ENCODE measurements around the gene CIBAR2.

Gene CIBAR2

DNA sequence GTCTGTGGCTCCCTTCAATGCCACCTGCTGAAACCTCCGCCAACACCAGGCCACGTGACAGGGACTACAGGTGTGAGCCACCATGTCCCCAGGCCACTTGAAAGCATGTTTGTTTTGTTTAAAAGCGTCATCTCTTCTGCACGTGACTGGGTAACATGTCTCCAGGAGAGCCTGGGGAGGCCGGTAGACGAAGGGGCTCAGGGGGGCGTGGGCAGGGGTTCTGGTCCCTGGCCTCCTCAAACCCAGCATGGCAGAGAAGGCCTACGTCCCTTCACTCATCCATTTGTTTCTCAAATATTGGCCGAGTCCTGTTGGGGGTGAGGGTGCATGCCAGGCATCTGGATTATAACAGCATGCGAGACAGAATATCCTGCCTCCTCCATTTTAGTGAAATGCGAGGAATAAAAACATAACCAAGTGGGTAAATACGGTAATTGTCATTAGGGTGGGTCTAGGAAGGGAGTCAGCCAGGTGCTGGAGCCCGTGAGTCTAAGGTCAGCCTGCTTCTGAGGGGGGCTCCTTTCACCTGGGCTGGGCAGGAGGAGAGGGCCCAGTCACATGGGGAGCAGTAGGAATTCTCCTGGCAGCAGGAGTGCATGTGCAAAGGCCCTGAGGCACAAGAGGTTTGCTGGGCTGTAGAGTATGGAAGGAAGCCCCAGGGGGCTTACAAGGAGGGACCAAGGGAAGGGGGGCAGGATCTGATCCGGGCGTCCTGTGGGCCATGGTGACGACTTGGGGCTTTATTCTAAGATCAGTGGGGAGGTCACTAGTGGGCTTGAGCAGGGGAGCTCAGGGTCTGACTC lies 26.8 kb upstream of the CIBAR2 start:
- TF ChIP-seq, protein P1, sequence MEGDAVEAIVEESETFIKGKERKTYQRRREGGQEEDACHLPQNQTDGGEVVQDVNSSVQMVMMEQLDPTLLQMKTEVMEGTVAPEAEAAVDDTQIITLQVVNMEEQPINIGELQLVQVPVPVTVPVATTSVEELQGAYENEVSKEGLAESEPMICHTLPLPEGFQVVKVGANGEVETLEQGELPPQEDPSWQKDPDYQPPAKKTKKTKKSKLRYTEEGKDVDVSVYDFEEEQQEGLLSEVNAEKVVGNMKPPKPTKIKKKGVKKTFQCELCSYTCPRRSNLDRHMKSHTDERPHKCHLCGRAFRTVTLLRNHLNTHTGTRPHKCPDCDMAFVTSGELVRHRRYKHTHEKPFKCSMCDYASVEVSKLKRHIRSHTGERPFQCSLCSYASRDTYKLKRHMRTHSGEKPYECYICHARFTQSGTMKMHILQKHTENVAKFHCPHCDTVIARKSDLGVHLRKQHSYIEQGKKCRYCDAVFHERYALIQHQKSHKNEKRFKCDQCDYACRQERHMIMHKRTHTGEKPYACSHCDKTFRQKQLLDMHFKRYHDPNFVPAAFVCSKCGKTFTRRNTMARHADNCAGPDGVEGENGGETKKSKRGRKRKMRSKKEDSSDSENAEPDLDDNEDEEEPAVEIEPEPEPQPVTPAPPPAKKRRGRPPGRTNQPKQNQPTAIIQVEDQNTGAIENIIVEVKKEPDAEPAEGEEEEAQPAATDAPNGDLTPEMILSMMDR (tag by site-specific recombination; IDR thresholded peaks at IDR 0.05): no peak
- TF ChIP-seq ZNF623 (tag by site-specific recombination; IDR thresholded peaks at IDR 0.05): peak; percentile 95
- CTCF ChIA-PET: interaction anchor here (0.7 kb wide), 1 partner anchor 78 kb away, joined by 4 read pairs; no protein-coding TSS in a partner anchor
- Histone ChIP-seq H3K4me3 (ENCODE audit: low read depth, low read length) (no peak overlapping the region), H3K9me3 (ENCODE audit: control insufficient read depth, insufficient read depth, low read depth, low read length) (no peaks in the 10 kb centered on the region), H3K36me3 (ENCODE audit: control insufficient read depth in 2 of 2, insufficient read depth in 1 of 2, low read length in 2 of 2) (no peaks in the 10 kb centered on the region), H3K27ac (ENCODE audit: extremely low read depth, low read depth, low read length) (no peak overlapping the region), H3K4me1 (ENCODE audit: control insufficient read depth, insufficient read depth, low read length) (no peaks in the 10 kb centered on the region)
- POLR2A ChIA-PET: no interaction called here

DNA sequence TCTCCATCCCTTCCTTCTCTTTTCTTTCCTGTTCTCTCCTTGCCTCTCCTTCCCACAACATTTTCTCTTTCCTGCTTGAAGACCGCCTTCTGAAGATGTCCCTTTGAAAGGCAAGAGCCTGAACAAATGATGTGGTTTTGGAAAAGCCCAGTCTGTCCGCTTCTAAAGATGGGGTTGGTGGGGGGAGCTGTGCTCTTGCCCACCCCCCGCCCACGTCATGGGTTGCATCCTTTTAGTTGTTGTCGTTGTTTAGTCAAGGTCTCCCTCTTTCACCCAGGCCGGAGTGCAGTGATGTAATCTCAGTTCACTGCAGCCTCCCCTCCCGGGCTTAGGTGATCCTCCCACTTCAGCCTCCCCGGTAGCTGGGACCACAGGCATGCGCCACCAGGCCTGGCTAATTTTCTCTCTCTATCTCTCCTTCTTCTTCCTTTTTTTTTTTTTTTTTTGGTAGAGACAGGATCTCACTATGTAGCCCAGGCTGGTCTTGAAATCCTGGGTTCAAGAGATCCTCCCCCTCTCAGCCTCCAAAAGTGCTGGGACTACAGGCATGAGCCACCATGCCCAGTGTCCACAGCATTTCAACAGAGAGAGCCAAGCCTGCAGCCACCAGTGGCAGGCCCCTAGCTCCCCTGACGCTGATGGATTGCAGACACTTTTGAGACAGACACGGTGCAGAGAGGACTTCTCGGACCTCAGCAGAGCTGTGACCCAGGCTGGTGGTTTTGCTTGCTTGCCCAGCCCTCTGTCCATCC lies 26.0 kb upstream of the CIBAR2 start:
- no peak for TF ChIP-seq ZNF837 (tag by site-specific recombination; IDR thresholded peaks at IDR 0.05)
- TF ChIP-seq ZNF544 (tag by site-specific recombination; IDR thresholded peaks at IDR 0.05): no peak
- 0 out of 2 replicates have a peak, but pooled peaks have one; percentile 6 for TF ChIP-seq ZNF366 (tag by site-specific recombination; conservative IDR thresholded peaks at IDR 0.05)
- TF ChIP-seq, protein P2, sequence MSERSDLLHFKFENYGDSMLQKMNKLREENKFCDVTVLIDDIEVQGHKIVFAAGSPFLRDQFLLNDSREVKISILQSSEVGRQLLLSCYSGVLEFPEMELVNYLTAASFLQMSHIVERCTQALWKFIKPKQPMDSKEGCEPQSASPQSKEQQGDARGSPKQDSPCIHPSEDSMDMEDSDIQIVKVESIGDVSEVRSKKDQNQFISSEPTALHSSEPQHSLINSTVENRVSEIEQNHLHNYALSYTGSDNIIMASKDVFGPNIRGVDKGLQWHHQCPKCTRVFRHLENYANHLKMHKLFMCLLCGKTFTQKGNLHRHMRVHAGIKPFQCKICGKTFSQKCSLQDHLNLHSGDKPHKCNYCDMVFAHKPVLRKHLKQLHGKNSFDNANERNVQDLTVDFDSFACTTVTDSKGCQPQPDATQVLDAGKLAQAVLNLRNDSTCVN (tag by site-specific recombination; optimal IDR thresholded peaks at IDR 0.05): no peak
- H3K4me3 ChIP-seq (ENCODE audit: low read depth, low read length): no peak overlapping the region
- H3K36me3 ChIP-seq (ENCODE audit: control insufficient read depth in 2 of 2, insufficient read depth in 1 of 2, low read length in 2 of 2): no peaks in the 10 kb centered on the region
- ChIA-PET CTCF (interaction anchor here (0.7 kb wide), 1 partner anchor 79 kb away, joined by 4 read pairs; no protein-coding TSS in a partner anchor), POLR2A (no interaction called here)
- no peaks in the 10 kb centered on the region for H3K4me1 ChIP-seq (ENCODE audit: control insufficient read depth, insufficient read depth, low read length)
- no peaks in the 10 kb centered on the region for H3K9me3 ChIP-seq (ENCODE audit: control insufficient read depth, insufficient read depth, low read depth, low read length)
- no peak overlapping the region for H3K27ac ChIP-seq (ENCODE audit: extremely low read depth, low read depth, low read length)

DNA sequence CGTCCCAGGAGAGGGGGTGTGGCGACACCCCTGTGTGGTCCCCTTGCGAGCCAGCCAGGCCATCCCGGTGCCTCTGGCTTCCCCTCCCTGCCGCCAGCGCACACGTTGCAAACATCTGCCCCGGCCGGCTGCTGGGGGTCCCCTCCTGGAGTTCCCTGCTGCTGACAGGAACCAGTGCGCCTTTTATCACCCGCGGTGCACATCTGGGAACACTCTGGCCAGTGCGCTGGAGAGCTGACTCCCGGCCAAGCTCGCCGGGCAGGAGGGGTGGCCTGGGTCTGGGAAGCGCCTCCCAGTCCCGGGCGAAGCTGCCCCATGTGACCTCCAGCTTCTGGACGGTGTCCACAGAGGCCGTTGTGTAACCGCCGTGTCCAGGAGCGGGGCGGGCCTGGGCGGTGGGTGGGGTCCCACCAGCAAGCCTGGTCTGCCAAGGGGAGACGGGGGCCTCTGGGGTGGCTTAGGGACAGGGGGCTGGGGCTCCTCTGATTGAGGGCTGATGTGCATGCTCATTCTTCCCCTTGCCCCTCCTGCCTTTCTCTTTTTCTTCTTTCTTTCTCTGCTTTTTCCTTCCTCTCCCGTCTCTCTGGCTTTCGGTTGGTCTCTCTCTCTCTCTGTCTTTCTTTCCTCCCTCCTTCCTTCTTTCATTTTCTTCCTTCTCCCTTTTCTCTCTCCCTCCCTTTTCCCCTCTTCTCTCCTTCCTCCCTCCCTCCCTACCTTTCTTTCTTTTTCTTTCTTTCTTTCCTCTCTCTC lies 25.2 kb upstream of the CIBAR2 start:
- no peak overlapping the region for H3K4me3 ChIP-seq (ENCODE audit: low read depth, low read length)
- H3K36me3 ChIP-seq (ENCODE audit: control insufficient read depth in 2 of 2, insufficient read depth in 1 of 2, low read length in 2 of 2): no peaks in the 10 kb centered on the region
- POLR2A ChIA-PET: no interaction called here
- CTCF ChIA-PET: no interaction called here
- TF ChIP-seq PRDM1 (tag by site-specific recombination; IDR thresholded peaks at IDR 0.05): peak; percentile 93
- TF ChIP-seq ZNF623 (tag by site-specific recombination; IDR thresholded peaks at IDR 0.05): no peak
- TF ChIP-seq ZIC2 (tag by site-specific recombination; IDR thresholded peaks at IDR 0.05): peak; percentile 54
- TF ChIP-seq ZNF184 (tag by site-specific recombination; IDR thresholded peaks at IDR 0.05): no peak
- TF ChIP-seq YY2 (tag by site-specific recombination; IDR thresholded peaks at IDR 0.05): no peak
- TF ChIP-seq RBAK (tag by site-specific recombination; IDR thresholded peaks at IDR 0.05): no peak
- peak; percentile 90 for TF ChIP-seq ZNF366 (tag by site-specific recombination; conservative IDR thresholded peaks at IDR 0.05)
- TF ChIP-seq GLIS1 (tag by site-specific recombination; IDR thresholded peaks at IDR 0.05): peak; percentile 88
- no peak overlapping the region for H3K27ac ChIP-seq (ENCODE audit: extremely low read depth, low read depth, low read length)
- no peaks in the 10 kb centered on the region for H3K4me1 ChIP-seq (ENCODE audit: control insufficient read depth, insufficient read depth, low read length)
- H3K9me3 ChIP-seq (ENCODE audit: control insufficient read depth, insufficient read depth, low read depth, low read length): no peaks in the 10 kb centered on the region
